Measurements from ENCODE around the gene ATAD3C. TPM values are rescaled to one million over a fixed set of nuclear protein-coding genes. Genes with fewer than 3 reads are reported as not detected.
"Not testable (repeated sequence)": the region's sequence is repeated elsewhere in the genome, so short reads cannot be mapped to it uniquely, and the experiment has no call there.

The ATAD3C gene
- total RNA-seq, 1 experiment from 2014 or later: 2.0 TPM

DNA sequence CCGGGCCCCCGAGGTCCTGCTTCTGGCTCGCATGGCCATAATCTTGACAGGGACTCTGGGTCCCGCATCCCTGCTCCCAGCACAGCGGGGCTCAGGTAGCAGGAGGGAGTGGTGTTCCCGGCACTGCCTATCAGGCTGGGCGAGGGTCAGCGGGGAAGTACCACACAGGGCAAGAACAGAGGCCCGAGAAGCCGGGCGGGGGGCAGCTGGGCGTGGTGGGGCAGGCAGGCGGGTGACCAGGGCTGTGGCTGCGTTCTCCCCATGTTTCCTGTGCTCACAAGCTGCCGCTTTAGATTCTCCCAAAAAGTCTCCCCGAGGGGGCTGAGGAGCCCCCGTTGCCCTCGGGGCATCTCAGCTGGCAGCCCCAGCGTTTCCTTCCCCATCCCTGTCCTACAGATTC, 40.4 kb downstream of the ATAD3C start:
- intact Hi-C loops (cut with micrococcal nuclease): no loop called here
- POLR2A ChIA-PET: no interaction called here
- Mint-ChIP-seq H3K27me3 (ENCODE audit: insufficient read depth, unreplicated experiment) (no peaks in the 10 kb centered on the region), H3K9me3 (ENCODE audit: unreplicated experiment) (no peaks in the 10 kb centered on the region), H3K36me3 (ENCODE audit: insufficient read depth, unreplicated experiment) (peaks cover 54% of the 10 kb centered on the region), H3K4me1 (ENCODE audit: insufficient read depth, unreplicated experiment) (no peaks in the 10 kb centered on the region), H3K27ac (ENCODE audit: low read depth, unreplicated experiment) (no peak overlapping the region), H3K4me3 (ENCODE audit: unreplicated experiment) (no peak overlapping the region)
- CTCF ChIA-PET: no interaction called here
- TF ChIP-seq CTCF (IDR thresholded peaks at IDR 0.05; ENCODE audit: unreplicated experiment): no peak
- DNase-seq (ENCODE audit: unreplicated experiment): no peak
- no TSS peak for BruUV-seq (replicated peaks)

GRCh38 chr1:1490633-1491230, 41.2 kb downstream of the ATAD3C start:
- H3K36me3 Mint-ChIP-seq (ENCODE audit: insufficient read depth, unreplicated experiment): peaks cover 61% of the 10 kb centered on the region
- no peak overlapping the region for H3K4me3 Mint-ChIP-seq (ENCODE audit: unreplicated experiment)
- intact Hi-C loops (cut with micrococcal nuclease): no loop called here
- POLR2A ChIA-PET: interaction anchor here (0.5 to 1.2 kb wide), 2 partner anchors 8 to 20 kb away, joined by 3 to 4 read pairs; no protein-coding TSS in a partner anchor
- CTCF ChIA-PET: interaction anchor here (1.0 kb wide), 1 partner anchor 14 kb away, joined by 3 read pairs; no protein-coding TSS in a partner anchor
- no peak for DNase-seq (ENCODE audit: unreplicated experiment)
- BruUV-seq (replicated peaks): no TSS peak
- no peak for TF ChIP-seq CTCF (IDR thresholded peaks at IDR 0.05; ENCODE audit: unreplicated experiment)
- no peaks in the 10 kb centered on the region for H3K9me3 Mint-ChIP-seq (ENCODE audit: unreplicated experiment)
- H3K27me3 Mint-ChIP-seq (ENCODE audit: insufficient read depth, unreplicated experiment): no peaks in the 10 kb centered on the region
- no peak overlapping the region for H3K27ac Mint-ChIP-seq (ENCODE audit: low read depth, unreplicated experiment)
- H3K4me1 Mint-ChIP-seq (ENCODE audit: insufficient read depth, unreplicated experiment): no peaks in the 10 kb centered on the region

DNA sequence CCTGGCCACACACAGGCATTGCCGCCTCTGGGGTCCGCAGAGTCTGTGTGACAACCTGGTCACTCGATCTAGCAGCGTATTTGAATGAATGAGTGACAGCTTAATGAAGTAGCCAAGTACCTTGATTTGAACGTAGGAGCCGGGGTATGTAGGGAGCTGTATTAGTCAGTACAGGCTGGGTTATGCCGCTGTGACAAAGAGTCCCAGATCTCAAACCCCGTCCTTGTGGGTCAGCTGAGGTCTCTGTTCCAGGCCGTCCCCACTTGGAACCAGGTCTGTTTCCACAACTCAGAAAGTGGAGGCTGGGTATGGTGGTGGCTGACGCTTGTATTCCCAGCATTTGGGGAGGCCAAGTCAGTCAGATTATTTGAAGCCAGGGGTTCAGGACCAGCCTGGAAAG, 42.1 kb downstream of the ATAD3C start:
- Mint-ChIP-seq H3K4me3 (ENCODE audit: unreplicated experiment) (no peak overlapping the region), H3K27me3 (ENCODE audit: insufficient read depth, unreplicated experiment) (no peaks in the 10 kb centered on the region), H3K36me3 (ENCODE audit: insufficient read depth, unreplicated experiment) (peaks cover 61% of the 10 kb centered on the region), H3K4me1 (ENCODE audit: insufficient read depth, unreplicated experiment) (no peaks in the 10 kb centered on the region), H3K27ac (ENCODE audit: low read depth, unreplicated experiment) (no peak overlapping the region), H3K9me3 (ENCODE audit: unreplicated experiment) (no peaks in the 10 kb centered on the region)
- intact Hi-C loops (cut with micrococcal nuclease): no loop called here
- ChIA-PET POLR2A (interaction anchor here (0.5 to 1.2 kb wide), 2 partner anchors 8 to 21 kb away, joined by 3 to 4 read pairs; no protein-coding TSS in a partner anchor), CTCF (interaction anchor here (0.7 to 1.9 kb wide), 3 partner anchors 13 to 51 kb away, joined by 3 to 17 read pairs (median 5); no protein-coding TSS in a partner anchor)
- DNase-seq (ENCODE audit: unreplicated experiment): no peak
- BruUV-seq (replicated peaks): no TSS peak
- TF ChIP-seq CTCF (IDR thresholded peaks at IDR 0.05; ENCODE audit: unreplicated experiment): no peak

DNA sequence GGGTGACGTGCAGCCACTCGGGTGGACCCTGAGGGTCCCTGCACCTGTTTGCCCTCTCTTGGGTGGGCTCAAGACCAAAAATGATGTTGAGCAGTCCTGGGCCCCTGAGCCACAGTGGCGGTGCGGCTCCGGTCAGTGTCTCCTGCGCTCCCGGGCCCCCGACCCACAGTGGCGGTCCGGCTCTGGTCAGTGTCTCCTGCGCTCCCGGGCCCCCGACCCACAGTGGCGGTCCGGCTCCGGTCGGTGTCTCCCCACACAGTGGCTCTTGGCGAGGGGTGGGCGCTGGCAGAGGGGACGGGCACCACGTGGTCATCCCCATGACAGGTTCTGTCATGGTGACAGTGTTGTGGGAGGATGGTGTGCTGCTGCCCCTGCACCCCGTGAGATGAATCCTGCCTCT, 44.8 kb downstream of the ATAD3C start:
- peaks cover 49% of the 10 kb centered on the region for H3K36me3 Mint-ChIP-seq (ENCODE audit: insufficient read depth, unreplicated experiment)
- intact Hi-C loops (cut with micrococcal nuclease); BruUV-seq (replicated peaks); H3K4me1 Mint-ChIP-seq (ENCODE audit: insufficient read depth, unreplicated experiment); POLR2A ChIA-PET; CTCF ChIA-PET; H3K27ac Mint-ChIP-seq (ENCODE audit: low read depth, unreplicated experiment); H3K27me3 Mint-ChIP-seq (ENCODE audit: insufficient read depth, unreplicated experiment); H3K9me3 Mint-ChIP-seq (ENCODE audit: unreplicated experiment); H3K4me3 Mint-ChIP-seq (ENCODE audit: unreplicated experiment); DNase-seq (ENCODE audit: unreplicated experiment): not testable (repeated sequence)

GRCh38 chr1:1495461-1495975, 46.0 kb downstream of the ATAD3C start:
- H3K4me3 Mint-ChIP-seq (ENCODE audit: unreplicated experiment); CTCF ChIA-PET; H3K9me3 Mint-ChIP-seq (ENCODE audit: unreplicated experiment); POLR2A ChIA-PET; BruUV-seq (replicated peaks); H3K4me1 Mint-ChIP-seq (ENCODE audit: insufficient read depth, unreplicated experiment); H3K27ac Mint-ChIP-seq (ENCODE audit: low read depth, unreplicated experiment); DNase-seq (ENCODE audit: unreplicated experiment); intact Hi-C loops (cut with micrococcal nuclease); H3K27me3 Mint-ChIP-seq (ENCODE audit: insufficient read depth, unreplicated experiment): not testable (repeated sequence)
- H3K36me3 Mint-ChIP-seq (ENCODE audit: insufficient read depth, unreplicated experiment): peaks cover 37% of the 10 kb centered on the region
